BLaER1 treated with 17β-estradiol and CSF1 and Interleukin-3, amounts not matched to agents 10 nM and 100 nM (cell line): ENCODE measurements around the gene EIF4G1.
A peak's percentile ranks its signal among the peaks of the same experiment; 100 is the strongest.

Source experiments
- H3K27ac ChIP-seq, 11 experiments: shearing (Covaris generic); formaldehyde crosslinking; 2 replicates each; pipeline ENCODE4 v1.8.1; 2022
- H3K27me3 ChIP-seq, 11 experiments: shearing (Covaris generic); formaldehyde crosslinking; 2 replicates each; pipeline ENCODE4 v1.8.1; 2022
- H3K36me3 ChIP-seq, 11 experiments: shearing (Covaris generic); formaldehyde crosslinking; 2 replicates each; pipeline ENCODE4 v1.8.1; 2022
- H3K4me1 ChIP-seq, 10 experiments: shearing (Covaris generic); formaldehyde crosslinking; 2 replicates each; pipeline ENCODE4 v1.8.1; 2022
- H3K4me2 ChIP-seq, 11 experiments: shearing (Covaris generic); formaldehyde crosslinking; 2 replicates each; pipeline ENCODE4 v1.8.1; 2022
- H3K4me3 ChIP-seq, 10 experiments: shearing (Covaris generic); formaldehyde crosslinking; 2 replicates each; pipeline ENCODE4 v1.8.1; 2022
- H3K9ac ChIP-seq, 11 experiments: shearing (Covaris generic); formaldehyde crosslinking; 2 replicates each; pipeline ENCODE4 v1.8.1; 2022
- H3K9me3 ChIP-seq, 11 experiments: shearing (Covaris generic); formaldehyde crosslinking; replicated peaks in 1 of 11; 2 replicates each; pipeline ENCODE4 v1.8.1; 2022
- H4K20me1 ChIP-seq, 11 experiments: shearing (Covaris generic); formaldehyde crosslinking; 2 replicates each; pipeline ENCODE4 v1.8.1; 2022
- Cebpa-rat ChIP-seq, 11 experiments: shearing (Covaris generic); IDR thresholded peaks; 2 replicates each; pipeline ENCODE4 v1.8.1; 2022

EIF4G1 gene

DNA sequence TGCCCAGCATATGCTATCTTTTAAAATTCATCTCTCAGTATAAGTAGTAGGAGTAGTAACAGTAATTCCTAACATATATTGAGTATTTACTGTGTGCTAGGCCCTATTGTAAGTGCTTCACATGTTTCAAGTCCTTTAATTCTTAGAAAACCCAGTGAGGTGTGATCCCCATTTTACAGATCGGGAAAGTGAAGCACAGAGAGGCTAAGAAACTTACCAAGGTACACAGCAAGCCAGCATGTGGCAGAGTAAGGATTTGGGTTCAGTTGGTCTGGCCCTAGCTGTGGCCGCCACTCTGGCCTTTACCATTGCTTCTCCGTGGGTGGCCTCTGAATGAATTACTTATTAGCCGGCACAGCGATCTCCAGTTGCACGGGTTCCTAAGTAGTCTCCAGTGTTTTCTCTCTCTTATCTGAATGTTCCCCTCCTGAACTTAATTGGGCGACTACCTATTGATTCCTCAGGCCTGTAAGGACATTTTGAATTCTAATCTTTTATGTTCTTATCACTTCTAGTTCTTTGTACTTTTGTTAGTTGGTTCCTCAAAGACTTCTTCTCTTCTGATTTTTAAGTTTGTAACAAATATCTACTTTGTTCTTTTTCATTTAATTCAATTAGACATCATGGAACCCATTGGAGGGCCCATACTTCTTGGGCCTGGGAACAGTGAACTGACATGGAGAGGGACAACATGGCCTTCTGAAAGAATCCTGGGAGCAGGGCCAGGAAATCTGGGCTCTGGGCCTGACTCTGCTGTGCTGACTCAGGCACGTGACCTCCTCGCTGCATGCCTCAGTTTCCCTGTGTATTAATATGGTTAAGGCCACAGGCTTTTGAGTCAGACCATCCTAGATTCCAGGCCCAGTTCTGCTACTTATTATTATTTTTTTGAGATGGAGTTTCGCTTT is 35.4 kb downstream of the EIF4G1 start:
- Histone ChIP-seq H4K20me1 (peaks cover 0 to 26% (median 0%) of the 10 kb centered on the region in 11 experiments; a peak in 4 of 22 replicates), H3K4me2 (no peak overlapping the region), H3K4me3 (no peak overlapping the region), H3K4me1 (peaks cover 0 to 35% (median 11%) of the 10 kb centered on the region in 10 experiments; a peak in 13 of 20 replicates), H3K27ac (no peak overlapping the region), H3K36me3 (peaks cover 11 to 46% (median 29%) of the 10 kb centered on the region in 11 experiments; a peak in 19 of 22 replicates), H3K9ac (no peak overlapping the region), H3K27me3 (no peaks in the 10 kb centered on the region), H3K9me3 (no peaks in the 10 kb centered on the region)
- TF ChIP-seq Cebpa-rat (IDR thresholded peaks at IDR 0.05), result no peak

DNA sequence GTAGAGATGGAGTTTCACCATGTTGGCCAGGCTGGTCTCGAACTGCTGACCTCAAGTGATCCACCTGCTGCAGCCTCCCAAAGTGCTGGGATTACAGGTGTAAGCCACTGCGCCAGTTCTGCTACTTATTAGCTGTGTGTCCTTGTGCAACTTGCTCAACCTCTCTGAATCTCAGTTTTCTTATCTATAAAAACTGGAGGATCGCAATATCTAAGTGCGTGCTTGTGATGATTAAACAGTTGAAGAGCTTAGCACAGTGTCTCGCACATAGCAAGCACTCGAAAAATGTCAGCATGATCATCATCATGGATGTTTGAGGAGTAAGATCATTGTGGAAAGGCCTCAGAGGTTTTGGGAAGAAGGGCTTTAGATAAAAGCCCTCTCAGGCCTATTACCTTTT is 36.2 kb downstream of the EIF4G1 start:
- Histone ChIP-seq H3K27me3 (no peaks in the 10 kb centered on the region), H3K4me3 (no peak overlapping the region), H3K9me3 (no peaks in the 10 kb centered on the region), H3K4me2 (no peak overlapping the region), H3K4me1 (peaks cover 0 to 30% (median 6%) of the 10 kb centered on the region in 10 experiments; a peak in 11 of 20 replicates), H3K27ac (no peak overlapping the region), H3K9ac (no peak overlapping the region), H3K36me3 (peaks cover 14 to 53% (median 35%) of the 10 kb centered on the region in 11 experiments; a peak in 19 of 22 replicates), H4K20me1 (peaks cover 0 to 22% (median 0%) of the 10 kb centered on the region in 11 experiments; a peak in 4 of 22 replicates)
- TF ChIP-seq Cebpa-rat (IDR thresholded peaks at IDR 0.05), result no peak

DNA sequence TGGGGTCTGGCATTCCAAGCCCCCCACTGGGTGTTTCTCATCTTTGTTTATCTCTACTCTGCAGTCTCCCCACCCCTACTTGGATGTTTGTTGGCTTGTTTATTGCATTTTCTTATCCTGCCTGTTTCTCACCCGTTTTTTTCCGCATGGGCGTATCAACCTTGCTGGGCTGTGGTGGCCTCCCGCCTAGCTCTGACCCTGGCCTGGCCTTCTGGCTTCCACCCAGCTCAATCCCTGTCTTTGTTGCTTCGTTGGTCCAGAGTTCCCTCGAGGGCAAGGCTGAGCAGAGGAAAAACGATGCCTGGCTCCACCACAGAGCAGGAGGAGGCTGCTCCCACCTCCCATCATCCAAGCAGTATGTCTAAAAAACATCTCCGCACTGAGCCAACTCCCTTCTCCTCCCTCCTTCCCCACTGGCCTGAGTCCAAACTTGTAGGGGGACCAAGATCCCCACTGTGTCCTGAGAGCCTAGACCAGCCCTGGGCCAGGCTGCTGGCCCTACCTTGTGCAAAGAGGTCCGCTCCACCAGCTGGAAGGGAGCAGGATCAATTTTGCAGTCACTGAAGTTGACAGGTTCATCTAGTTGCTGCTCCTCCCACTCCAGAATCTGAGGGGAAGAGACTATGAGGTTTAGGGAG is 37.2 kb downstream of the EIF4G1 start:
- Histone ChIP-seq H3K27me3 (no peaks in the 10 kb centered on the region), H3K9me3 (no peaks in the 10 kb centered on the region), H4K20me1 (peaks cover 0 to 12% (median 0%) of the 10 kb centered on the region in 11 experiments; a peak in 4 of 22 replicates), H3K4me2 (no peak overlapping the region), H3K9ac (peak overlapping the region in 2 of 11 experiments; percentile 19 to 31; a peak in 1 of 22 replicates), H3K4me3 (no peak overlapping the region), H3K4me1 (peaks cover 0 to 25% (median 5%) of the 10 kb centered on the region in 10 experiments; a peak in 9 of 20 replicates), H3K27ac (no peak overlapping the region), H3K36me3 (peaks cover 14 to 55% (median 40%) of the 10 kb centered on the region in 11 experiments; a peak in 19 of 22 replicates)
- no peak for TF ChIP-seq Cebpa-rat (IDR thresholded peaks at IDR 0.05)

DNA sequence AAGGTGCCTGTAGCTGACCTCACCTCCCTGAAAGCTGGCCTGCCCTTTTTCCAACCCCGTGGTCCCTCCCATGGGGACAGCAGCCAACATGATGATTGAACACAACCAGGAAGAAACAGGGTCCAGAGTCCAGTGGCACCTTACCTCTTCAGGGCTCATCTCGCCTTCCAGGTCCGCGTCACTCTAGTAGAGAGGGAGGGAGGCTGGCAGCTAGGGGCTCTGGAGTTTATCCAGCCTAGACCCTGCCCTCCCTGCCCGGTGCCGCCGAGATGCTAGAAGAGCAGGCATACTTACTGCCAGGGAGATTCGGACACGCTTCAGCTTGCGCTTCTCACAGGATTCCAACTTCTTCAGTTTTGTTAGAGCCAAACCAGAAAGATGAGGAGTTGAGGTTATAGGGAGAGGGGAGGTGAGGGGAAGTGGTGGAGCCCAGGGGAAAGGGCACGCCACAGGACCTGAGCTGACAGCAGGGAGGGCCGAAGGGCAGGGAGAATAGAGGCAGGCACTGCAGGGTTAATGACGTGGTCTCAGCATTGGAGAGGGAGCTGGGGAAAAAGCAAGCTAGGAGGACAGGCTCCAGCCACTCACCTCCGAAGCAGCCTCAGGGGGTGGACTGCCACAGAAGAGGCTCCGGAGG is 37.9 kb downstream of the EIF4G1 start:
- no peak for TF ChIP-seq Cebpa-rat (IDR thresholded peaks at IDR 0.05)
- Histone ChIP-seq H3K4me2 (no peak overlapping the region), H3K9me3 (no peaks in the 10 kb centered on the region), H3K36me3 (peaks cover 12 to 58% (median 40%) of the 10 kb centered on the region in 11 experiments; a peak in 20 of 22 replicates), H3K27ac (no peak overlapping the region), H3K9ac (0 out of 22 replicates have a peak overlapping the region, but pooled peaks of 2 of the 11 experiments have one; percentile 24 to 31), H3K4me1 (peaks cover 0 to 23% (median 5%) of the 10 kb centered on the region in 10 experiments; a peak in 9 of 20 replicates), H4K20me1 (peaks cover 0 to 12% (median 0%) of the 10 kb centered on the region in 11 experiments; a peak in 4 of 22 replicates), H3K27me3 (no peaks in the 10 kb centered on the region), H3K4me3 (no peak overlapping the region)

DNA sequence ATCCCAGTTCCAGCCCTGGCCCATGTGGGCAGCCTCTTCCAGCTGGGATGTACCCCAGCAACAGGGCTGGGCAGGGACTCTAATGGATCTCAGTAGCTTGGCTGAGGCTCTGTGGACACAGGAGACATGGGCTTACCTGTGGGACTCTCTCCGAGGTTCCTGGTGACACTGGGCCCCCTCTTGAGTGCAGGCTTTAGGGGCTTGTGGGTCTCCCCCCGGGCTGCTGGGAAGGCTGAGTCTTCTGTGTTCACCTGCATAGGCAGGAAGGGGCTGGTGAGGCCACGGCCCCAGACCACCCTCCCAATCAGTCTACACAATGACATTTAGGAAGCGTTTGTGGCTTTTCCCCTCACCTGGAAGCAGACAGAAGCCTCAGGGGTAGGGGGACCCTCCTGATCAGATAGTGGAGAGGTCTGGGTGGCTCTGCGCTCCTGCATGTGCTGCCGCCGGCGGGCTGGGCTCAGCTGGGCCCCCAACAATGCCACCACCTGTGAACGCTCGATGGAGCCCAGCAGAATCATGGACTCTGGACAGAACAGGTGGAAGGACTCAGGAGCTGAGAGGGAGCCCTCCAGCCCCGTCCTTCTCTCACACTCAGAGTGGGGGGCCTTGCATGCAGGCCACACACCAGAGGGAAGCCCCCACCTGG is 38.6 kb downstream of the EIF4G1 start:
- H3K9ac ChIP-seq, result peak overlapping the region in 1 of 11 experiments; percentile 24; a peak in 1 of 22 replicates
- H3K36me3 ChIP-seq, result peaks cover 12 to 66% (median 42%) of the 10 kb centered on the region in 11 experiments; a peak in 20 of 22 replicates

DNA sequence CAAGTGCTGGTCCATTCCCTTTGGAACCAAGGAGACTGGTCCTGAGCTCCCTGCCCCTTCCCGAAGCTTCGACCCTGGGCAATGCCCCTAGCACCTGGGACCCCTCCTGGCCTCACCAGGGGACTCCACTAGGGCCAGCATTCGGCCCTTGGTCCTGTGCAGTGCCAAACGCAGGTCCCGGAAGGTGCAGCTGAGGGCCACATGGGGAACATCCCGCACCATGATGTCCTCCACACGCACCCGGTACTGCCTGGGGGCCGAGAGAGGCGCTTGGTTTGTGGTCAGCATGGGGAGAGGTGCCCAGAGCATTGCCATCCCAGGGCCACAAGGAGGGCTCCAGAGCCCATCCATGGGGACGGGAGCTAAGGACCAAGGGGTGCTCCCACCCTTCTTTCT is 39.1 kb downstream of the EIF4G1 start:
- H3K27me3 ChIP-seq, result no peaks in the 10 kb centered on the region
- peaks cover 0 to 13% (median 5%) of the 10 kb centered on the region in 10 experiments; a peak in 8 of 20 replicates for H3K4me1 ChIP-seq
- peaks cover 12 to 71% (median 44%) of the 10 kb centered on the region in 11 experiments; a peak in 20 of 22 replicates for H3K36me3 ChIP-seq
- peak overlapping the region in 1 of 11 experiments; percentile 35; a peak in 1 of 22 replicates for H3K4me2 ChIP-seq
- TF ChIP-seq Cebpa-rat (IDR thresholded peaks at IDR 0.05), result no peak
- H3K4me3 ChIP-seq, result no peak overlapping the region
- H3K9me3 ChIP-seq, result no peaks in the 10 kb centered on the region
- peak overlapping the region in 1 of 11 experiments; percentile 24; a peak in 2 of 22 replicates for H3K9ac ChIP-seq
- H4K20me1 ChIP-seq, result peaks cover 0 to 12% (median 0%) of the 10 kb centered on the region in 11 experiments; a peak in 5 of 22 replicates
- H3K27ac ChIP-seq, result no peak overlapping the region; a peak in 2 of 22 replicates

More for the DNA sequence above, 38.6 kb downstream of the EIF4G1 start:
- H3K27me3 ChIP-seq, result no peaks in the 10 kb centered on the region
- no peaks in the 10 kb centered on the region for H3K9me3 ChIP-seq
- peaks cover 0 to 15% (median 5%) of the 10 kb centered on the region in 10 experiments; a peak in 8 of 20 replicates for H3K4me1 ChIP-seq
- H4K20me1 ChIP-seq, result peaks cover 0 to 12% (median 0%) of the 10 kb centered on the region in 11 experiments; a peak in 4 of 22 replicates
- no peak overlapping the region for H3K4me3 ChIP-seq
- TF ChIP-seq Cebpa-rat (IDR thresholded peaks at IDR 0.05), result no peak
- H3K27ac ChIP-seq, result no peak overlapping the region
- no peak overlapping the region for H3K4me2 ChIP-seq

DNA sequence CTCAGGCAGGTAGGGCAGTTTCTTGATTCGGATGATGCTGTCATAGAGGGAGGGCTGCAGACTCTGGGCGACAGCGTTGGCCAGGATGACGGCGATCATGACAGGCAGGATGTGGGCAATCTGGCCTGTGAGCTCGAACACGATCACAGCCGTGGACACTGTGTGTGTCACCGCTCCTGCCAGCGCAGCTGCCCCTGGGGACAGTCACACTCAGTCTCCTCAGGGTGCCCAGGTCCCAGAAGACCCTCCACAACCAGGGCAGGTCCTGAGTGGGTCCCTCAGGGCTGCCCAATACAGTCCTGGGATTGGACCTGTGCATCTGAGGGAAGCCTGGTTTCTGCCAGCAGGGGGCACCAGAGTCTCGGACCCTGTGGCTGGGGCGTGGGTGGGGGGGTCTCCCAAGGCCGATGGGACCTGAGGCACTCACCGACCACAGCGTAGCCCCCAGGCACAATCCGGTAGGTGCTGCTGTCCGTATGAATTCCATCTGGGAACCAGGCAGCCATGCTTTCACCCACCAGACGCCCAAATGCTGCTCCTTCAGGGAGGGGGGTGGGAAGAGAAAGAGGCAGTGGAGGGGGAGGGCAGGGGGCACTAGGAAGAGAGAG is 39.8 kb downstream of the EIF4G1 start:
- Histone ChIP-seq H3K27me3 (no peaks in the 10 kb centered on the region), H3K9me3 (no peaks in the 10 kb centered on the region), H3K4me2 (peak overlapping the region in 2 of 11 experiments; percentile 9 to 35; a peak in 1 of 22 replicates), H3K4me1 (peaks cover 0 to 13% (median 5%) of the 10 kb centered on the region in 10 experiments; a peak in 8 of 20 replicates), H4K20me1 (peaks cover 0 to 12% (median 0%) of the 10 kb centered on the region in 11 experiments; a peak in 5 of 22 replicates), H3K9ac (no peak overlapping the region; a peak in 1 of 22 replicates), H3K27ac (no peak overlapping the region; a peak in 1 of 22 replicates), H3K36me3 (peaks cover 12 to 75% (median 44%) of the 10 kb centered on the region in 11 experiments; a peak in 20 of 22 replicates), H3K4me3 (no peak overlapping the region)
- no peak for TF ChIP-seq Cebpa-rat (IDR thresholded peaks at IDR 0.05)
